Stimulated activated CD8-positive, alpha-beta memory T cell treated with anti-CD3 and anti-CD28 coated beads, Interleukin-12 subunit alpha, Interleukin-12 subunit beta, amount 100 ng/mL, for 24 hours (primary cell): ENCODE results near the gene GLCE.
"Not testable (repeated sequence)": the region's sequence is repeated elsewhere in the genome, so short reads cannot be mapped to it uniquely, and the experiment has no call there.

Source experiments
- DNase-seq: peaks from one replicate; pipeline ENCODE4 v3.0.0-alpha.2; 2020; ENCODE audit errors: extremely low read depth

Gene GLCE

GRCh38 chr15:69159805-69160140, 662 bp upstream of the GLCE start:
- DNase-seq = no peak

GRCh38 chr15:69161079-69161877, 843 bp downstream of the GLCE start:
- DNase-seq = peak; percentile 5

GRCh38 chr15:69161878-69162213, 1.4 kb downstream of the GLCE start:
- no peak for DNase-seq

GRCh38 chr15:69163141-69163669, 2.8 kb downstream of the GLCE start:
- no peak for DNase-seq

- DNase-seq = no peak
These were observed 4.6 kb downstream of the GLCE start for GRCh38 chr15:69164807-69165636.

- no peak for DNase-seq
These were observed 5.2 kb downstream of the GLCE start for GRCh38 chr15:69165637-69166025.

- DNase-seq = no peak
These were observed 6.9 kb downstream of the GLCE start for GRCh38 chr15:69167218-69167846.

- DNase-seq = not testable (repeated sequence)
These were observed 7.9 kb downstream of the GLCE start for GRCh38 chr15:69168361-69168760.

GRCh38 chr15:69169540-69169939, 9.1 kb downstream of the GLCE start:
- DNase-seq = not testable (repeated sequence)

GRCh38 chr15:69170597-69170996, 10.2 kb downstream of the GLCE start:
- no peak for DNase-seq

GRCh38 chr15:69172847-69173246, 12.4 kb downstream of the GLCE start:
- DNase-seq = no peak

GRCh38 chr15:69175536-69175935, 15.1 kb downstream of the GLCE start:
- no peak for DNase-seq

- DNase-seq = no peak
These were observed 21.0 kb downstream of the GLCE start for GRCh38 chr15:69181424-69181823.

GRCh38 chr15:69185216-69185615, 24.8 kb downstream of the GLCE start:
- no peak for DNase-seq

- no peak for DNase-seq
These were observed 25.3 kb downstream of the GLCE start for GRCh38 chr15:69185706-69186105.

- no peak for DNase-seq
These were observed 28.7 kb downstream of the GLCE start for GRCh38 chr15:69189157-69189556.

GRCh38 chr15:69190091-69190490, 29.7 kb downstream of the GLCE start:
- no peak for DNase-seq

GRCh38 chr15:69190504-69190903, 30.1 kb downstream of the GLCE start:
- DNase-seq = no peak

- DNase-seq = no peak
These were observed 33.8 kb downstream of the GLCE start for GRCh38 chr15:69194025-69194827.

GRCh38 chr15:69194854-69195253, 34.4 kb downstream of the GLCE start:
- DNase-seq = no peak

GRCh38 chr15:69200832-69201745, 40.7 kb downstream of the GLCE start:
- no peak for DNase-seq
